HG03432 (cell line): ENCODE measurements around the gene SETD1A.
A peak's percentile ranks its signal among the peaks of the same experiment; 100 is the strongest.

ENCODE experiments used
- ATAC-seq: cut with Tn5 transposase; IDR thresholded peaks from one replicate; pipeline ENCODE4 v1.9.1; 2021; ENCODE audit warnings: mild to moderate bottlenecking, moderate library complexity; ENCODE audit not compliant: unreplicated experiment

Gene SETD1A

DNA sequence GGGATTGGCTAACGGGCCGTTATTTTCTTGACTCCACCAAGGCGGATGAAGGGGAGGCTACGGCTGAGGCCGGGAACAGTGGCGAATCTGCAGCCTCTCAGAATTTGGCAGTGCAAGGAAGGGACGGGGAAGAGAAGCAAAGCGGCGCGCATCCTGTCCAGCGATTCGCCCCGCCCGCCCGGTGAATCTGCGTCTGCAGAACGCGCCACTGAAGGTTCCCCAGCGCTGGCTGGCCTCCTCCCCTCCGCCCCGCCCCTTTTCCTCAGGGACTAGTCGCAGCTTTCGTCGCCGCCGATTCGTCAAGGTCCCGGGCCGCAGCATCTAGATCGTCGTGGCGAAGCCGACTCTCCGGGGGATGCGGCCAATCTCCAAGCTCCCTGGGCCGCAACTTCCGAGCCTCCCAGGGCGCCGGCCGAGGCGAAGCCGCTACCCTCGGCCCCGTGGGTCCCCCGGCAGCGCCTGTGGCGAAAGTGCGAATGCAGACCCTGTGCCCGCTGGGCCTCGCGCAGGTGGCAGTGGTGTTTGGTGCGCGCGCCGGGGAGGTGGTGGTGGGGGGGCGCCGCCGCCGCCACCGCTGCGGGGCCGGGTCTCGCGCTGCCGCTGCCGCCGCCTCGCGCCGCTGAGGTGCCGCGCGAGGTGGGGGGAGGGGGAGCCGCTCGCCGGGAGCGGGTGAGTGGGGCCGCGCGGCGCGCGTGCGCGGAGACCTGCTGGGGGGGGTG lies at the start of gene SETD1A:
SETD1A (plus strand) TSS at position 299 of the 719 bp plus-strand sequence. CDS start 978 bp downstream, outside the sequence.
- peak; percentile 81 for ATAC-seq

DNA sequence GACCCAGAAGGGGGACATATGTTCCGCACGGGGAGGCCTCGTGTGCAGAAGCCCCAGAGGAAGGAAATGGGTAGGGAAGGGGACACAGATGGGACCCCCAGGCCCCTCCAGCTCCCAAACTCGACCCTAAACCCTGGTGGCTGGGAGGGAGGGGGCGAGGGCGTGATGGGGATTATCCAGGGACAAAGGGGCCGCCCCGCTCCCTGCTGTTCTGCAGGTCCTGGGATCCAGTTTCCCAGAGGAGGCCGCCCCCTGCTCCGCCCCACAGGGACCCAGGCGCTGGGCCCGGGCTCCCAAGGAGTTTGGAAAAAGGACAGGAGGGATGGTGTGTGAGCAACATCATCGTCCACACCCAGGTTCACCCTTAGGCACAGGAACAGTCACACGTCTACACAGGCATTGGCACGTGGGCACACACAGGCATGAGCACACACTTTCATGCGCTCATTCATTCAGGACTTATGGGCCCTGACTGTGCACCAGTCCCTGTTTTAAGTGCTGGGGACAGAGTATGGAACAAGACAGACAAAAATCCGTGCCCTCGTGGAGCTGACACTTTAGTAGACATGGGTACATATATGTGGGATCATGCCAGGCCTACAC lies 47.0 kb upstream of the SETD1A start:
- ATAC-seq, result no peak

GRCh38 chr16:30912794-30913412 lies 44.7 kb upstream of the SETD1A start:
- ATAC-seq, result no peak

DNA sequence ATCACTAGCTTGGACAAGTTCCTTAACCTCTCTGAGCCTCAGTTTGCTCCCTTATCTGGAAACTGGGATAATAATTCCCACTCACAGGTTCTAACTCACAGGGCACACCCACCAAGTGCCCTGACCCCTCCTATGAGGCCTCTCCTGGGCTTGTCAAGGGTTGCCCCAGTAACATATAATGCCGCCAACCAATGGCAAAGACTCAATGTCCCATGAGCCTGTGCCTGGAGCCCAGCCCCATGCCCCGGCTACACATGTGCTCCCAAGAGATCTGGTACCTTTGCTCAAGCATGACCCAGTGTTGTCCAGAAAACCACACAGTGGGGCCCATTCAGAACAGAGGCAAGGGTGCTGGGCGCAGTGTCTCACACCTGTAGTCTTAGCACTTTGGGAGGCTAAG lies 42.7 kb upstream of the SETD1A start:
- ATAC-seq, result no peak

- no peak for ATAC-seq
Observed at GRCh38 chr16:30918614-30919013, 38.9 kb upstream of the SETD1A start.

GRCh38 chr16:30920891-30921290 lies 36.7 kb upstream of the SETD1A start:
- no peak for ATAC-seq

- no peak for ATAC-seq
Observed at GRCh38 chr16:30921459-30921747, 36.2 kb upstream of the SETD1A start.

DNA sequence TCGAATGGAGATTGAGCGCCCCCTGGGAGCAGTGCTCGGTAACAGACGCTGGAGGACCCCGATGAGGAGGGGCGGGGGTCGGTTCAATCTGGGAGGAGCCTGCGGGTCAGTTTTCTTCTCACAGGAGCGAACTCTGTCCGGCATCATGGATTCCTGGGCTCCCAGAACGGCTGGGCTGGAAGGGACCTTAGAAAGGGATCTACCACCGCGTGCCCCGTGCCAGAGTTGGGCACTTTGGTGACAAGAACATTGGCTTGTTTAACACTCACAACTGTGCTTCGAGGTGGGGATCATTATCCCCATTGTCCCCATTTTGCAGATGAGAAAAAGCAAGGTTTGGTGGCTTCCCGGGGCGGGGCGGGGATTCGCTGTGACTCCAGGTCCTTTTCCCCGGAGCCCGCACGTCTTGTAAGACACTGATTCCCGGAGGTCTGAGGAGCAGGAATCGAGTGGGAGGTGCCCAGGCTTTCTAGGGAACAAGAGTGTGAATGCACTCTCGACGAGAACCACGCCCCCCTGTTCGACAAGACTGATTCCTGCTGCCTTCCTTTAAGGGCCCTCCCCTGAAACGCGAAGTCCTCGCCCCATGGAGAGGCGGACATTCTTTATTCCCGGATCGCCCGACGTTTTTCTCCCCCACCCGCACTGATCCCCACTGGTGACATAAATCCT lies 35.7 kb upstream of the SETD1A start:
- peak; percentile 1 for ATAC-seq

DNA sequence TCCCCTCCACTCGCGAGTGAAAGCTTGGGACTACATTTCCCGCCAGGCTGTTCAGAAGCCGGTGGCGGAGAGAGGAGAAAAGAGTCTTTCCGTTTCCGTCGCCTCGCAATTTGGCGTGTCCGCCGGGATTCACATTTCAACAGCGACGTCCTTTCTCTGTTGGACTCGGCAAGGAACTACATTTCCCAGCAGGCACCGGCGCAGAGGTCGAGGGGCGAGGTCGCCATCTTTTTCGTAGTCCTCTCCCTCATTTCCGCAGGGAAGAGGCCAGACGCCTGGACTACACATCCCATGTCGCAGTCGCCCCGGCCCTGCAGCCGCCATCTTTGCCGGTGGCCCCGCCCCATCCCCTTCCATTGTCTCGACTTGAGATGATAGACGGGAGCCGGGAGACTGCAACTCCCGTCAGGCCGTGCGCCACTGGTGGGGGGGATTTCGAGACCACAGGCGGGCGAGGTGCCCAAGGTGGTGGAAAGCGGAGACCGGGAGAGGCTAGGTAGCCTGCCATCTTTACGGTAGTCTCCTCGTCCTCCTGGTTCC lies 35.1 kb upstream of the SETD1A start:
- peak; percentile 78 for ATAC-seq

- peak; percentile 70 for ATAC-seq
Observed at GRCh38 chr16:30922960-30923535, 34.5 kb upstream of the SETD1A start.

DNA sequence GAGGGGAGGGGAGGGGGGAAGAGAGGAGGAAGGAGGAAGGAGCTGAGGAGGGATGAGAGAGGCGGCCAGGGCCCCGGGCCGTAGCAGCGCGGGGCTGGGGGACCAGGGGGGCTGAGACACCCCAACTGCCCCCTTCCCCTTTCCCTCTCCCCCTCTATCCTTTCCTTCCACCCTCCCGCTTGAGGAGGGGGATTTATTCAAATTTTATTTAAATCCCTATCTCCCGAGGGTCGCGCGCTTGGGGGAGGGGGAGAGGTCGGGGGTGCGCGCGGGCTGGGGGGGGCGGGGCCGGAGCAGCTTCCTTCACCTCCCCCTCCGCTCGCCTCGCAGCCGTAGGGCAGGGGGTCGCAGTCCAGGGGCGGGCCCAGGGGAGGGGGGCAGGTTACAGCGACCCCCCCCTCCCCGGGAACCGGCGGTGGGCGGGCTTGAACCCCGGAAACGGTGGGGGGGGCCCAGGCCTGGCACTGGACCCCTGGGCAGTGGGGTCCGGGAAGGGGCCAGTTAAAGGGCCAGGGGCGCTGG lies 33.9 kb upstream of the SETD1A start, which contains the start of gene FBXL19:
FBXL19 (plus strand) TSS at position 19 of the 522 bp plus-strand sequence. CDS start 2,183 bp downstream, outside the sequence.
- no peak for ATAC-seq

- no peak for ATAC-seq
Observed at GRCh38 chr16:30924076-30924912, 33.3 kb upstream of the SETD1A start.

GRCh38 chr16:30924913-30925631 lies 32.5 kb upstream of the SETD1A start:
- ATAC-seq, result no peak

DNA sequence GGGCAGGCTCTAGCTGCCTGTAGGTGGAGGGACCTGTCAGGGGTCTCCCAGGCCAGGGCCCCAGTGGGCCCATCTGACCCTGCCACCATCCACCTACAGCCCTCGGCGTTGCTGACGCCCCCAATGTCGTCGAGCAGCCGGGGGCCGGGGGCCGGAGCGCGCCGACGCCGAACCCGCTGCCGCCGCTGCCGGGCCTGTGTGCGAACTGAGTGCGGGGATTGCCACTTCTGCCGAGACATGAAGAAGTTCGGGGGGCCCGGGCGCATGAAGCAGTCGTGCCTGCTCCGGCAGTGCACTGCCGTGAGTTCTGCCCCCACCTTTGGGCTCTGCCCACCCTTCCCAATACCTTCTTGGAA lies 31.9 kb upstream of the SETD1A start:
- no peak for ATAC-seq

- no peak for ATAC-seq
Observed at GRCh38 chr16:30925995-30926811, 31.4 kb upstream of the SETD1A start.

- no peak for ATAC-seq
Observed at GRCh38 chr16:30926937-30927788, 30.4 kb upstream of the SETD1A start.

DNA sequence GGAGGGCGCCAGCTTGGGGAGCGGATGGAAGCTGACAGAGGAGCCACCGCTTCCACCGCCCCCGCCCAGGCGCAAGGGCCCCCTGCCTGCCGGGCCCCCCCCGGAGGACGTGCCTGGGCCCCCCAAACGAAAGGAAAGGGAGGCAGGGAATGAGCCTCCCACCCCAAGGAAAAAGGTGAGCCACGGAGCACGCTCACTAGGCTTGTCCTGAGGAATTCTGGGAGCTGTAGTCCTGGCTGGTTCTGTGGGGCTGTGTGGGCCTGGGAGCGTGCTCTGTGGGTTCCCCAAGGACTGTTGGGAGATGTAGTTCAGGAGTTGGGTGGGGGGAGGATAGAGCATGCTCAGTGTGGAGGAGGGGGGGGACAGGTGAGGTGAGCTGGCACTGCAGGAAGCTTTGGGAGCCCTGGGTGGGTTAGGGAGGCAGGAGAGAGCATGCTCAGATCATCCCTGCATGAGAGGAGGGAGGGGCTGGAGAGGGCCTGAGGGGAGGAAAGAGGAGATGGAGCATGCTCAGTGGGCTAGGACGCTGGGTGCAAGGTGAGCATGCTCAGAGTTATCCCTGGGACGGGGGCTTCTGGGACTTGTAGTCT lies 29.7 kb upstream of the SETD1A start:
- no peak for ATAC-seq
